Endothelial cell of umbilical vein (primary cell): Measurements from ENCODE around the gene USE1. TPM values are rescaled to one million over a fixed set of nuclear protein-coding genes. Genes with fewer than 3 reads are reported as not detected.

Experiments
- BruUV-seq: library from RNA; stranded (reverse); fragments of 400-500 nt; replicated peaks from 2 replicates; lab custom pipeline; 2021; lab: Mats Ljungman, UMichigan
- CTCF ChIA-PET: fragments of 300-600, 350-600 bp; sonication (Branson Sonifier 250); formaldehyde crosslinking; loops from one replicate; lab custom pipeline; 2021; ENCODE audit warnings: antibody characterized with exemption, inconsistent platforms; lab: Charles Lee
- POLR2A ChIA-PET: fragments of 300-600, 350-600 bp; sonication (Branson Sonifier 250); formaldehyde crosslinking; loops from one replicate; lab custom pipeline; 2021; ENCODE audit warnings: antibody characterized with exemption, inconsistent platforms; lab: Charles Lee
- DNase-seq: peaks from one replicate; pipeline ENCODE4 v3.0.0-alpha.2; 2011; ENCODE audit warnings: low read depth, low spot score
- FAIRE-seq: peaks from 2 replicates; lab custom pipeline; 2011; peaks lifted over from hg19 to GRCh38; lab: Jason Lieb, UNC
- H2AFZ ChIP-seq: 2 replicates; pipeline ENCODE4 v1.6.0; 2012; ENCODE audit warnings: low read depth, low read length, control low read depth, inconsistent platforms
- H3K27ac ChIP-seq: 2 replicates; pipeline ENCODE4 v1.5.1; 2011; ENCODE audit warnings: low read depth, mild to moderate bottlenecking, control low read depth, low read length, moderate library complexity; ENCODE audit not compliant: insufficient read depth
- H3K27me3 ChIP-seq, 2 experiments: 2 replicates each; pipeline versions ENCODE4 v1.6.0 to v1.6.1; 2011; ENCODE audit warnings: low read length in 2 of 2, mixed read lengths in 1 of 2; ENCODE audit not compliant: control insufficient read depth in 2 of 2, insufficient read depth in 2 of 2
- H3K36me3 ChIP-seq, 2 experiments: 2 replicates in 1 of 2; 3 replicates in 1 of 2; pipeline ENCODE4 v1.5.1; 2011; ENCODE audit warnings: low read length in 2 of 2, mild to moderate bottlenecking in 1 of 2, moderate library complexity in 1 of 2; ENCODE audit not compliant: control insufficient read depth in 2 of 2, insufficient read depth in 2 of 2; ENCODE audit errors: extremely low read depth in 1 of 2
- H3K4me1 ChIP-seq: 3 replicates; pipeline ENCODE4 v1.5.1; 2011; ENCODE audit warnings: mild to moderate bottlenecking, low read length; ENCODE audit not compliant: control insufficient read depth, insufficient read depth; ENCODE audit errors: extremely low read depth
- H3K4me2 ChIP-seq: 2 replicates; pipeline ENCODE4 v1.6.1; 2011; ENCODE audit warnings: low read length, control low read depth, mixed read lengths; ENCODE audit not compliant: insufficient read depth
- H3K4me3 ChIP-seq, 3 experiments: fragments of 200-600 bp in 1 of 3; sonication (generic), shearing (Covaris generic) in 1 of 3; replicated peaks in 1 of 3; 2 replicates each; pipeline ENCODE4 v1.5.1; 2011 to 2016; ENCODE audit warnings: control low read depth in 3 of 3, low read length in 3 of 3, mild to moderate bottlenecking in 2 of 3, inconsistent platforms in 1 of 3, low read depth in 1 of 3, moderate library complexity in 1 of 3; ENCODE audit not compliant: insufficient read depth in 1 of 3
- H3K79me2 ChIP-seq: 2 replicates; pipeline ENCODE4 v1.6.0; 2012; ENCODE audit warnings: low read length, inconsistent platforms; ENCODE audit not compliant: control insufficient read depth, insufficient read depth
- H3K9ac ChIP-seq: replicated peaks from 2 replicates; pipeline ENCODE3; 2011; ENCODE audit warnings: low read length, control low read depth; ENCODE audit not compliant: insufficient read depth; ENCODE audit errors: extremely low read depth
- H3K9me1 ChIP-seq: replicated peaks from 3 replicates; pipeline ENCODE4 v1.6.0; 2011; ENCODE audit warnings: mild to moderate bottlenecking, low read length; ENCODE audit not compliant: control insufficient read depth, insufficient read depth; ENCODE audit errors: extremely low read depth
- H3K9me3 ChIP-seq: replicated peaks from 2 replicates; pipeline ENCODE4 v1.5.1; 2012; ENCODE audit warnings: low read length, inconsistent platforms; ENCODE audit not compliant: control insufficient read depth, insufficient read depth
- H4K20me1 ChIP-seq: replicated peaks from 2 replicates; pipeline ENCODE3; 2011; ENCODE audit warnings: mild to moderate bottlenecking, low read length; ENCODE audit not compliant: control insufficient read depth, insufficient read depth; ENCODE audit errors: extremely low read depth
- EZH2 ChIP-seq: IDR thresholded peaks from 2 replicates; pipeline ENCODE4 v1.6.1; 2012; ENCODE audit warnings: borderline replicate concordance, low read depth, mild to moderate bottlenecking, moderate library complexity, low read length, inconsistent platforms; ENCODE audit not compliant: severe bottlenecking
- FOS ChIP-seq: IDR thresholded peaks from 2 replicates; pipeline ENCODE4 v1.6.1; 2011; ENCODE audit warnings: mild to moderate bottlenecking, low read length, moderate library complexity, borderline replicate concordance; ENCODE audit not compliant: insufficient read depth
- GATA2 ChIP-seq: IDR thresholded peaks from 2 replicates; pipeline ENCODE4 v1.7.0; 2011; ENCODE audit warnings: low read depth, mild to moderate bottlenecking, moderate library complexity, mixed read lengths, low read length; ENCODE audit not compliant: insufficient read length, insufficient read depth
- JUN ChIP-seq: IDR thresholded peaks from 2 replicates; pipeline ENCODE4 v1.6.1; 2011; ENCODE audit warnings: borderline replicate concordance, low read depth; ENCODE audit not compliant: insufficient read length, insufficient read depth
- MYC ChIP-seq: IDR thresholded peaks from one replicate; pipeline ENCODE4 v1.6.1; 2011; ENCODE audit warnings: mild to moderate bottlenecking, low read depth, low read length
- POLR2A ChIP-seq: IDR thresholded peaks from 2 replicates; pipeline ENCODE4 v1.6.1; 2012; ENCODE audit warnings: low read depth, mild to moderate bottlenecking, control low read depth, low read length
- POLR2AphosphoS5 ChIP-seq: IDR thresholded peaks from 2 replicates; pipeline ENCODE4 v1.6.1; 2012; ENCODE audit warnings: low read depth, mild to moderate bottlenecking, control low read depth, low read length, moderate library complexity; ENCODE audit not compliant: insufficient read depth
- dilution Hi-C: fragments of 300-500 bp; cut with MboI; formaldehyde crosslinking; loops from one replicate; pipeline ENCODE4 v1.15.0; 2019; ENCODE audit warnings: low sequenced_read_pairs; ENCODE audit not compliant: extremely low pct_ligation_motif_present
- intact Hi-C: fragments of 100-400 bp; cut with micrococcal nuclease; formaldehyde crosslinking; loops from one replicate; pipeline ENCODE4 v1.10.0; 2022
- polyA plus RNA-seq, 4 experiments: library from polyadenylated mRNA; depleted of rRNA in 3 of 4; stranded (reverse) in 3 of 4; unstranded in 1 of 4; fragments of >200 nt; gene quantifications; 2 replicates each; pipeline versions ENCODE4 v1.2.1 to v1.2.3, GENCODE V29; 2011 to 2012; ENCODE audit warnings: missing spikeins in 1 of 4
- total RNA-seq: library from RNA; stranded (reverse); gene quantifications from 2 replicates; pipeline ENCODE4 v1.2.3, GENCODE V29; 2021
- TF ChIP-seq, protein P1 (sequence below), 2 donors: IDR thresholded peaks; 1 replicate in 1 of 2; 2 replicates in 1 of 2; pipeline ENCODE4 v1.5.1; 2011; ENCODE audit warnings: low read length in 2 of 2, mild to moderate bottlenecking in 2 of 2, moderate library complexity in 2 of 2, control low read depth in 1 of 2, inconsistent platforms in 1 of 2, low read depth in 1 of 2; ENCODE audit not compliant: insufficient read depth in 1 of 2; ENCODE audit errors: extremely low read depth in 1 of 2
- TF ChIP-seq, protein P2 (sequence below): IDR thresholded peaks from 2 replicates; pipeline ENCODE4 v1.6.1; 2011; ENCODE audit not compliant: insufficient read depth, insufficient read length

The USE1 gene
- total and polyA plus RNA-seq, 2 donors (not counting 3 experiments of a cell fraction or from before 2014, with no cell fraction given) = 21.3 to 27.6 TPM

DNA sequence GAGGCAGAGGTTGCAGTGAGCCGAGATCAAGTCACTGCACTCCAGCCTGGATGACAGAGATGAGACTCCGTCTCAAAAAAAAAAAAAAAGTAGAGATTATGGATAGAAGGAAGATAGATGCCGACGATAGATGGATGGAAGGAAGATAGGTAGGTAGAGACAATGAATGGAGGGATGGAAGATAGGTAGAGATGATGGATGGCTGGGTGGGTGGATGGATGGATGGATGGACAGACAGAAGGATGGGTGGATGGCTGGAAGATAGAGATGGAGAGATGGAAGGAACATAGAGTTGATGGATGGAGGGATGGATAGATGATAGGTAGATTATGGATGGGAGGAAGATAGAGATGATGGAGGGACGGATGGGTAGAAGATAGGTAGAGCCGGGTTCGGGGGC lies 18.5 kb upstream of the USE1 start:
- Histone ChIP-seq H2AFZ (no peak overlapping the region), H3K4me2 (no peak overlapping the region), H3K9me3 (no peaks in the 10 kb centered on the region), H3K79me2 (no peaks in the 10 kb centered on the region), H3K9ac (no peak overlapping the region), H3K36me3 (peaks cover 10 to 56% of the 10 kb centered on the region in 2 experiments), H3K27me3 (no peaks in the 10 kb centered on the region), H3K27ac (no peak overlapping the region), H3K4me3 (no peak overlapping the region), H3K9me1 (no peaks in the 10 kb centered on the region), H4K20me1 (no peaks in the 10 kb centered on the region), H3K4me1 (no peaks in the 10 kb centered on the region)
- no peak for FAIRE-seq
- POLR2A ChIA-PET = no interaction called here
- CTCF ChIA-PET = no interaction called here
- no peak for DNase-seq
- no TSS peak for BruUV-seq
- no peak for TF ChIP-seq JUN
- TF ChIP-seq POLR2A = no peak
- no peak for TF ChIP-seq FOS
- TF ChIP-seq GATA2 = no peak
- TF ChIP-seq, protein P1, sequence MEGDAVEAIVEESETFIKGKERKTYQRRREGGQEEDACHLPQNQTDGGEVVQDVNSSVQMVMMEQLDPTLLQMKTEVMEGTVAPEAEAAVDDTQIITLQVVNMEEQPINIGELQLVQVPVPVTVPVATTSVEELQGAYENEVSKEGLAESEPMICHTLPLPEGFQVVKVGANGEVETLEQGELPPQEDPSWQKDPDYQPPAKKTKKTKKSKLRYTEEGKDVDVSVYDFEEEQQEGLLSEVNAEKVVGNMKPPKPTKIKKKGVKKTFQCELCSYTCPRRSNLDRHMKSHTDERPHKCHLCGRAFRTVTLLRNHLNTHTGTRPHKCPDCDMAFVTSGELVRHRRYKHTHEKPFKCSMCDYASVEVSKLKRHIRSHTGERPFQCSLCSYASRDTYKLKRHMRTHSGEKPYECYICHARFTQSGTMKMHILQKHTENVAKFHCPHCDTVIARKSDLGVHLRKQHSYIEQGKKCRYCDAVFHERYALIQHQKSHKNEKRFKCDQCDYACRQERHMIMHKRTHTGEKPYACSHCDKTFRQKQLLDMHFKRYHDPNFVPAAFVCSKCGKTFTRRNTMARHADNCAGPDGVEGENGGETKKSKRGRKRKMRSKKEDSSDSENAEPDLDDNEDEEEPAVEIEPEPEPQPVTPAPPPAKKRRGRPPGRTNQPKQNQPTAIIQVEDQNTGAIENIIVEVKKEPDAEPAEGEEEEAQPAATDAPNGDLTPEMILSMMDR (IDR thresholded peaks at IDR 0.05; ENCODE audit: extremely low read depth in 1 of 2, insufficient read depth in 1 of 2, low read depth in 1 of 2, low read length in 2 of 2) = no peak
- no peak for TF ChIP-seq MYC
- TF ChIP-seq POLR2AphosphoS5 = no peak
- TF ChIP-seq EZH2 = no peak
- TF ChIP-seq, protein P2, sequence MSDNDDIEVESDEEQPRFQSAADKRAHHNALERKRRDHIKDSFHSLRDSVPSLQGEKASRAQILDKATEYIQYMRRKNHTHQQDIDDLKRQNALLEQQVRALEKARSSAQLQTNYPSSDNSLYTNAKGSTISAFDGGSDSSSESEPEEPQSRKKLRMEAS = no peak
- intact Hi-C loops (no loop called here), dilution Hi-C loops (no loop called here)
